Measurements from ENCODE around the gene MAX.

MAX gene

DNA sequence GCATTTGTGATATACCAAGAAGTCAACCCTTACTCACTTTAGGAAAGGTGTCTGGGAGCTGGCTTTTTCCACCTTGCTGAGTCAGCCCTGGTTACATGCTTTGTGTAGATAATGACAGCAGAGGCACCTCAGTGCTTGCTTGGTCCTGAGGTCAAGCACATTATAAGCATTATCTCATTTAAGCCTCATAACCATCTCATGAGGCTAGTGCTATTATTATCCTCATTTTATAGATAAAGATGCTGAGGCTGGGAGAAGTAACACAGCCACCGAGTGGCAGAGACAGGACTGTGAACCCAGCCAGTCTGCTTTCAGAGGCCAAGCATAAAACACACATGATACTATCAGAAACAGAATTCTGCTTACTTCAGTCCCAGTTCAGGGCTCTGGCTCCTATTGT is 29.4 kb downstream of the MAX start:
- no peak for DNase-seq (ENCODE audit: low read depth)

- no peak for DNase-seq (ENCODE audit: low read depth)
Observed at GRCh38 chr14:65072256-65072655, 30.1 kb downstream of the MAX start.

GRCh38 chr14:65071544-65071943 is 30.8 kb downstream of the MAX start:
- DNase-seq (ENCODE audit: low read depth): no peak

- no peak for DNase-seq (ENCODE audit: low read depth)
Observed at GRCh38 chr14:65070471-65070976, 31.8 kb downstream of the MAX start.

GRCh38 chr14:65069874-65070413 is 32.4 kb downstream of the MAX start:
- no peak for DNase-seq (ENCODE audit: low read depth)

DNA sequence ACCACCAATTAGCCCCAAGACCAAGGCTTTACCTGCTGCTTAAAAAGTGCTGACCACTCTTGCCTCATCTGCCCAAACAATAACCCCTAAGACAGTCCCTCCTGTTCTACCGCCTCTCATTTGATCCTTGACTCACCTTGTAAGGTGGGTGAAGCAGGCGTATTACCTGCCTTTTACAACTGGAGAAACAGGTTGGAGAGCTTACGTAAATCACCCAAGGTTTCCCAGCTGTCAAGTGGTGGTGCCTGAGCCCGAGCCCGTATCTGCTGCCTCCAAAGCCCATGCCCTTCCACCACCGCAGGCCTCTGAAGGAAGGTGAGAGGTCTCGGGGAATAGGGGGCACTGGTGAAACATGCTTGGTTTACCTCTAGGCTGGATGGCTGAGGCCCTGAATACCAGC is 36.6 kb downstream of the MAX start:
- DNase-seq (ENCODE audit: low read depth): no peak

DNA sequence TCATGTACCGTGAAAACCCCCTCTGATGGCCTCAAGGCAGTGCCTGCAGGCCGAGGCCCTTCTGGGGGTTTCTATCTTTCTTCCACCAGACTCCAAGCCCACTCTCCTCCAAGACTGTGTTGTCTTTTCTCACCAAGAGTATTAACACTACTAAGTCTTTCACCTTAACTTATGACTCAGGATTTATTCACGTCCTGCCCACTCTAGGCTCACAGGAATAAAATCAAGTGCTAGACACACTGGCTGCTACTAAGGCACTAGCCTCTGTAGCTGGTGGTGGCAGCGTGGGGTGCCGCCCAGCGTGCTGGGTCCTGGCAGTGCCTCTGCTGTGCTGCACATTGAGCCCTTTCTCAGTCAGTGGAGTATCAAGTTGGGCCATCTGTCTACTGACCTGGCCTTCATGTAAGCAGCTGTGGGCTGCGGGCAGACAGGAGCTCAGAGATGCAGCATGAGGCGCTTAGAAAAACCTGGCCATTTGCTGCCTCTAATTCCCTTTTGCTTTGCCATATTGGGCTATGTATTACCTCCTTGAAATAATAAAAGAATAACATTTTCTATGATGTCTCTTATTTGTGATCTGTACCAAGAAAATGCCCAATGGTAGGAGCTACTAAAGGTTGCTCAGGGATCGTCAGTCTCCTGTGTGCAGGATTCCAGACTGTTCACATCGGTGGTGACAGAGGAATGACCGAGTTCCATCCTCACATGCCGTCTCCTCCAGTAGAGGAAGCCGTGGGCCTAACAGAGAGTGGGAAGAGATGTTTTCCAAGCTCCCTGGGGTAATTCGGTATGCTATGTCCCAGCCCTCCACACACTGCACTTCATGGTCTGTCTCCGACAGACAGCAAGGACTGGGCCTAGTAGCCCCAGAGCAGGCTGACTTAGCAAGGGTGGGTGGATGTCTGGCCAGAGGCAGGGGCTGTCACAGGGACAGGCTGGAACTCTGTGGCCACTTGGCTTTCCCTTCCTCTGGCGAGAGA is 39.9 kb downstream of the MAX start:
- no peak for DNase-seq (ENCODE audit: low read depth)

DNA sequence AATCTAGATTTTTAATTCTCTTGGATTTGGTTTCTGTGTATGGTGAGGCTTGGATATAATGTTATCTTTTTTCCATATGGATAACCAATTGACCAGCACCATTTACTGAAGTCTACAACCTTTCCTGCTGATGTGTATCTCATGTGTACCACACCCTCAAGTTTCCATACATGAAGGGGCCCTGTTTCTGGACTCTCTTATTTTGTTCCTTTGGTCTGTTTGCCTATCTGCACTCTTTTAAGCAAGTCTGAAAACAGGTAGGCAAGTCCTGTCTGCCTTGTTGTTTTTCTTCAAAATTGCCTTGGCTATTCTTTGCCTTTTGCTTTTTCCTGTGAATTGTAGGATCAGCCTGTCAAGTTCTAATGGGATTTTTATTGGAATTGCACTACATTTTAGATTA is 44.6 kb downstream of the MAX start:
- no peak for DNase-seq (ENCODE audit: low read depth)

GRCh38 chr14:65054471-65055085 is 47.7 kb downstream of the MAX start:
- no peak for DNase-seq (ENCODE audit: low read depth)

GRCh38 chr14:65053466-65053865 is 48.9 kb downstream of the MAX start:
- DNase-seq (ENCODE audit: low read depth): no peak

DNA sequence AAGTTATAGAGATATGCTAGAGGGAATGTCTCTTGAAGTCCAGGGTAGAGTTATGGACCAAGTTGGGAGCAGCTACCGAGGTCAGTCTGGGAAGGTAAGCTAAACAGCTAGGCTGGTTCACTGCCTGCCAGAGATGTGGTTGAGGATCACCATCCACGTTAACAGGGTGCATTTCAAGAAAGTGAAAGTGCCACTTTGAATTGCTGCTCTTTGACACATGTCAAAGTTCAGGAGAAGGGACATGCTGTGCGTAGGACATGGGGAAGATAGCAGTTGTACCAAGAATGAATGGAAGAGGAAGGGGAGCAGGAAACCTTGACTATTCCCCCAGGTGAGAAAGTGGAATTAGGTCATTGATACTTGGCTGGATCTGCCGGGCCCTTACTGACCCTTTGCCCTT is 49.5 kb downstream of the MAX start:
- DNase-seq (ENCODE audit: low read depth): no peak

DNA sequence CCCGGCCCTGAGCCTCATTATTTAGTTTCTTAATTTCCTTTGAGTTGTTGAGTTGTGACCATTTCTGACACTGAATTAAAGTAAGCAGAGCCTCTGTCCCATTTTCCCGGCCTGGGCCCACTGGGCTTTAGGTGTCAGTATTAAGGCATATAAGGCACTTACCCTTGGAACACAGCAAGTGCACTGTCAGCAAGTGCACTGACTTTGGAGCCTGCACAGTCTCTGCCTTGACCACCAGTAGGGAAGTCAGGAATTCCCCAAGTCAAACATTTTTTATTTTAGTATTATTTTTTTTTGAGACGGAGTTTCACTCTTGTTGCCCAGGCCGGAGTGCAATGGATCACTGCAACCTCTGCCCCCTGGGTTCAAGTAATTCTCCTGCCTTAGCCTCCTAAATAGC is 56.6 kb downstream of the MAX start:
- DNase-seq (ENCODE audit: low read depth): no peak

GRCh38 chr14:65045006-65045405 is 57.3 kb downstream of the MAX start:
- no peak for DNase-seq (ENCODE audit: low read depth)

GRCh38 chr14:65044596-65044959 is 57.7 kb downstream of the MAX start:
- DNase-seq (ENCODE audit: low read depth): no peak

- no peak for DNase-seq (ENCODE audit: low read depth)
Observed at GRCh38 chr14:65043893-65044595, 58.3 kb downstream of the MAX start.

- no peak for DNase-seq (ENCODE audit: low read depth)
Observed at GRCh38 chr14:65042731-65043372, 59.5 kb downstream of the MAX start.

DNA sequence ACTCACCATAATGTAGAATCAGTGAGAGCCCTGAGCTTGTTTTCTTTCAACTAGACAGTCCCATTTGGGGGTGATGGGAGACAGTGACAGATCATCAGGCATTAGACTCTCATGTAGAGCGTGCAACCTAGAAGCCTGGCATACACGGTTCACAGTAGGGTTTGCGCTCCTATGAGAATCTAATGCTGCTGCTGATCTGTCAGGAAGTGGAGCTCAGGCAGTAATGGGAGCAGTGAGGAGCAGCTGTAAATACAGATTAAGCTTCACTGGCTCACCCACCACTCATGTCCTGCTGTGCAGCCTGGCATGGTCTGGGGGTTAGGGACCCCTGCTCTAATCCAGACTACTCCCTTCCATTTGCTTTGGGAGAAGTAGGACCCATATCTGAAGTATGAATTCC is 60.0 kb downstream of the MAX start:
- no peak for DNase-seq (ENCODE audit: low read depth)

- DNase-seq (ENCODE audit: low read depth): no peak
Observed at GRCh38 chr14:65041434-65041915, 60.8 kb downstream of the MAX start.

GRCh38 chr14:65040666-65041433 is 61.5 kb downstream of the MAX start:
- DNase-seq (ENCODE audit: low read depth): no peak

DNA sequence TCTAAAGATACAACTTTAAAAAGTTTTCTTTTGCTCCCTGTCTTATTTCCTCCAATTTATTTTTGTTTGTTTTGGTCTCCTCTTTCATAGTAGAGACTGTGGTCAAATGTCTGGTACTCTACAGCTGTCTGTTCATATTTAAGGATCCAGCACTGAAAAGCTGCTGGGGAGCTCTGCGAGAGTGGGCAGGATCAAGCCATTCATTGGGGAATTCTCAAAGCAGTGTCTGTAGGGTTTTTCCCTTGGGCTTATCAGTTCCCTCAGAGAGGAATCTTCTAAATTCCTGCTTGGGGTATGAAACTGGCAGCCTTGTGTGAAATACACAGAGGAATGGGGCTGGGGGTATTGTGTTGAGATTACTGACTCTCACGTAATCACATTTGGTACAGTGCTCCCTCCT is 63.4 kb downstream of the MAX start:
- no peak for DNase-seq (ENCODE audit: low read depth)

GRCh38 chr14:65035049-65035448 is 67.3 kb downstream of the MAX start:
- DNase-seq (ENCODE audit: low read depth): no peak
